ENCODE measurements around the gene TCF4. TPM values are rescaled to one million over a fixed set of nuclear protein-coding genes. Genes with fewer than 3 reads are reported as not detected.
A peak's percentile ranks its signal among the peaks of the same experiment; 100 is the strongest.

Gene TCF4
- total and polyA plus RNA-seq, 8 donors, result 99.1 to 165 (median 138) TPM

DNA sequence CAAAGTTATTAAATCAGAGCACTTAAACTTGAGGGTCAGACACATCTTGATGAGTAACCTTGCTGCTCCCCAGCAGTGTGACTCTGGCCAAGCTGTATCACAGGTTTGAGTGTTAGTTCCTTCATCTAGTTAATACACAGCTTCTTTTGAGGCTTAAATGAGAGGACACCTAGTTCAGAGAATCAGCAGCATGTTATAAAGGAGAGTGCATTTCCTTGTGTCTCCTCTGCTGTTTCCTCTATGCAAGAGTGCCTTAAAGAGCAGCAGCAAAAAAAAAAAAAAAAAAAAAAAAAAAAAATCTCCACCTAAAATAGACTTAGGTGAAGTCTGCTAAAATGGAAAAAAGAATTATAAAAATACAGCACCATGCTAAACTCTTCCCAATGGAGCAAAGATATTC, 261.9 kb downstream of the TCF4 start:
- DNase-seq, result no peak
- no peaks in the 10 kb centered on the region for H3K27me3 ChIP-seq
- no peaks in the 10 kb centered on the region for H3K36me3 ChIP-seq
- H3K4me3 ChIP-seq, result no peak overlapping the region
- TF ChIP-seq, protein P1, sequence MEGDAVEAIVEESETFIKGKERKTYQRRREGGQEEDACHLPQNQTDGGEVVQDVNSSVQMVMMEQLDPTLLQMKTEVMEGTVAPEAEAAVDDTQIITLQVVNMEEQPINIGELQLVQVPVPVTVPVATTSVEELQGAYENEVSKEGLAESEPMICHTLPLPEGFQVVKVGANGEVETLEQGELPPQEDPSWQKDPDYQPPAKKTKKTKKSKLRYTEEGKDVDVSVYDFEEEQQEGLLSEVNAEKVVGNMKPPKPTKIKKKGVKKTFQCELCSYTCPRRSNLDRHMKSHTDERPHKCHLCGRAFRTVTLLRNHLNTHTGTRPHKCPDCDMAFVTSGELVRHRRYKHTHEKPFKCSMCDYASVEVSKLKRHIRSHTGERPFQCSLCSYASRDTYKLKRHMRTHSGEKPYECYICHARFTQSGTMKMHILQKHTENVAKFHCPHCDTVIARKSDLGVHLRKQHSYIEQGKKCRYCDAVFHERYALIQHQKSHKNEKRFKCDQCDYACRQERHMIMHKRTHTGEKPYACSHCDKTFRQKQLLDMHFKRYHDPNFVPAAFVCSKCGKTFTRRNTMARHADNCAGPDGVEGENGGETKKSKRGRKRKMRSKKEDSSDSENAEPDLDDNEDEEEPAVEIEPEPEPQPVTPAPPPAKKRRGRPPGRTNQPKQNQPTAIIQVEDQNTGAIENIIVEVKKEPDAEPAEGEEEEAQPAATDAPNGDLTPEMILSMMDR (IDR thresholded peaks at IDR 0.05), result no peak
- no peak for ATAC-seq
- intact Hi-C loops (cut with DNase I), result no loop called here
- H3K9me3 ChIP-seq, result no peaks in the 10 kb centered on the region
- peaks cover 3 to 29% of the 10 kb centered on the region in 2 donors for H3K4me1 ChIP-seq
- H3K27ac ChIP-seq, result no peak overlapping the region

DNA sequence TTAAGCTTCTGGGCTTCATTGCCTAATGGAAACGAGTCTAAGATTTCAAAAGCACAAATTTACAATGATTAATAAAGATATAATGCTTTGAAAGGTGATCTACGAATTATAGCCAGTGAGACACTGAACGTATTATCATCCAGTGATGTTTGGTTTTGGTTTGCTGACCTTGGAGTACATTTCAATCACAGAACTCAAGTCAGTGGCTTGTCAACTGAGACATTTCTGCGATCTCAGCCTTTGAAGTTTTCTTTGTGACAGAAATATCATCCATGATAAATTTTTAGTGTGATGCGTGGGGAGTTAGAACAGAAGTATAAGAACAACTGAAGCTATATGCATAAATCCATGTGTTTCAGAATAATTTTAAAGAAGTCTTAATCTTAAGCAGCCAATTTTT, 263.8 kb downstream of the TCF4 start:
- Histone ChIP-seq H3K27me3 (no peaks in the 10 kb centered on the region), H3K4me1 (peaks cover 3 to 29% of the 10 kb centered on the region in 2 donors), H3K9me3 (no peaks in the 10 kb centered on the region), H3K27ac (peak overlapping the region in 1 of 2 donors; percentile 87), H3K36me3 (no peaks in the 10 kb centered on the region), H3K4me3 (no peak overlapping the region)
- ATAC-seq, result no peak
- TF ChIP-seq, protein P1 (IDR thresholded peaks at IDR 0.05), result no peak
- intact Hi-C loops (cut with DNase I), result no loop called here
- no peak for DNase-seq

DNA sequence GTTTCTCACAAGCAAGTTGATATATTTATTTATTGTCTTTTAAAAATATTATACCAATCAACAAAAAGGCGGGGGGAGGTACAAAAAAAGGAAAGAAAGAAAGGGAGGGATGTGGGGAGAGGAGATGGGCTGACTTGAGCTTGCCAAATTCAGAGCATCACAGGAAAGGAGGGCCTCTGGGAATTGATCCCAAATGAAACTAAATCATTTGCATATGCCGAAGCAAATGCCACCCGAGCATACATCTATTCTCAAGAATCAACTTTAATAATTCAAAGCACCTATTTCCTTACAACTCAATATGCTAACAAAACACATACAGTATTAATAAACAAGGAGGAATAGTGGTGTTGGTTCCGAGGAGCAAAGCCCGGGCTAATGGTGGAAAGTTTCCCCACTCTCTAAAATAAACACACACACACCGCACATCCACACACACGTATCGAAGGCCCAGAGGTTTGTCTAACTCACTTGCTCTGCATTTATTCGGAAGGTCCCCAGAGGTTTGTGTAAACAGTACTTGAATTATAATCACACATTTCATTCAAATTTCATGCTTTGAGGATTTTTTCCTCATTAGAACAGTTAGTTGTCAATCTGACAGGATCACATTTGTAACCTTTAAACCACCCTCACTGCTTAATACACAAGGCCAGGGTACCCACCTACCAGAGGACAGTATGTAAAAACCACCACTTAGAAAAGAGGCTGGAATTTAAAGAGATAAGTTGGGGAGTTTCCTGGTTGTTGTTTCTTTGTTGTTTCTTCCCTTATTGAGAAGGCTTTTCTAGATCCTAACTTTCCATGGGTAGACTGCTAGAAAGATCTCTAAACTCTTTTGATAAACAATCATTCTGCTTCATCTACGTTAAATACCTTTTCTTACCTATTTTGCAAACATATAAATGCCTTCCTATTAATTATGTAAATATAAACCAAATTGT, 264.7 kb downstream of the TCF4 start:
- Histone ChIP-seq H3K9me3 (no peaks in the 10 kb centered on the region), H3K4me1 (peaks cover 3 to 25% of the 10 kb centered on the region in 2 donors), H3K27me3 (no peaks in the 10 kb centered on the region), H3K36me3 (no peaks in the 10 kb centered on the region), H3K27ac (peak overlapping the region; percentile 82 to 87), H3K4me3 (peak overlapping the region in 1 of 2 donors; percentile 47)
- DNase-seq (no peak), ATAC-seq (no peak)
- intact Hi-C loops (cut with DNase I), result no loop called here
- TF ChIP-seq, protein P1 (IDR thresholded peaks at IDR 0.05), result no peak

- no peaks in the 10 kb centered on the region for H3K27me3 ChIP-seq
- no peaks in the 10 kb centered on the region for H3K36me3 ChIP-seq
- intact Hi-C loops (cut with DNase I), result no loop called here
- ATAC-seq, result peak; percentile 85
- TF ChIP-seq, protein P1 (IDR thresholded peaks at IDR 0.05), result no peak
- DNase-seq, result peak; percentile 85 to 94 (median 90)
- no peaks in the 10 kb centered on the region for H3K9me3 ChIP-seq
- H3K4me1 ChIP-seq, result peaks cover 0 to 23% of the 10 kb centered on the region in 2 donors
- peak overlapping the region; percentile 82 to 87 for H3K27ac ChIP-seq
- H3K4me3 ChIP-seq, result peak overlapping the region; percentile 42 to 47
Measured at GRCh38 chr18:55322178-55322735, 265.7 kb downstream of the TCF4 start.

All from left lung (tissue), 10 donors.